Measurements from ENCODE around the gene CCDC89.
"Not testable (repeated sequence)": the region's sequence is repeated elsewhere in the genome, so short reads cannot be mapped to it uniquely, and the experiment has no call there.

DNA sequence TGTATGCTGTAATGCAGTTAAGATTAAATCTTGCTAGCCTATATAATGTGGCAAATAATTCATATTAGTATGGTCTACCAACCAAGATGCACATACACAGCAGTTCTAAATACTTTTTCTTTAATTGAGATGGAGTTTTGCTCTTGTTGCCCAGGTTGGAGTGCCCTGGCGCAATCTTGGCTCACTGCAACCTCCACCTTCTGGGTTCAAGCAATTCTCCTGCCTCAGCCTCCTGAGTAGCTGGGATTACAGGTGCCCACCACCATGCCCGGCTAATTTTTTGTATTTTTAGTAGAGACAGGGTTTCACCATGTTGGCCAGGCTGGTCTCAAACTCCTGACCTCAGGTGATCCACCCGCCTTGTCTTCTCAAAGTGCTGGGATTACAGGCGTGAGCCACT, 31.7 kb downstream of the CCDC89 start:
- TF ChIP-seq, protein P1, sequence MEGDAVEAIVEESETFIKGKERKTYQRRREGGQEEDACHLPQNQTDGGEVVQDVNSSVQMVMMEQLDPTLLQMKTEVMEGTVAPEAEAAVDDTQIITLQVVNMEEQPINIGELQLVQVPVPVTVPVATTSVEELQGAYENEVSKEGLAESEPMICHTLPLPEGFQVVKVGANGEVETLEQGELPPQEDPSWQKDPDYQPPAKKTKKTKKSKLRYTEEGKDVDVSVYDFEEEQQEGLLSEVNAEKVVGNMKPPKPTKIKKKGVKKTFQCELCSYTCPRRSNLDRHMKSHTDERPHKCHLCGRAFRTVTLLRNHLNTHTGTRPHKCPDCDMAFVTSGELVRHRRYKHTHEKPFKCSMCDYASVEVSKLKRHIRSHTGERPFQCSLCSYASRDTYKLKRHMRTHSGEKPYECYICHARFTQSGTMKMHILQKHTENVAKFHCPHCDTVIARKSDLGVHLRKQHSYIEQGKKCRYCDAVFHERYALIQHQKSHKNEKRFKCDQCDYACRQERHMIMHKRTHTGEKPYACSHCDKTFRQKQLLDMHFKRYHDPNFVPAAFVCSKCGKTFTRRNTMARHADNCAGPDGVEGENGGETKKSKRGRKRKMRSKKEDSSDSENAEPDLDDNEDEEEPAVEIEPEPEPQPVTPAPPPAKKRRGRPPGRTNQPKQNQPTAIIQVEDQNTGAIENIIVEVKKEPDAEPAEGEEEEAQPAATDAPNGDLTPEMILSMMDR (IDR thresholded peaks at IDR 0.05), result not testable (repeated sequence)
- TF ChIP-seq POLR2A, POLR2AphosphoS5, EP300 (IDR thresholded peaks at IDR 0.05): not testable (repeated sequence)
